Midbrain (tissue), 1 donor: ENCODE data around the gene LRRC45.
A peak's percentile ranks its signal among the peaks of the same experiment; 100 is the strongest.

Source experiments
- DNase-seq: peaks from one replicate; lab custom pipeline; 2025; lab: John Stamatoyannopoulos, UW

Gene LRRC45

GRCh38 chr17:82062076-82062983 is 39.2 kb downstream of the LRRC45 start:
- DNase-seq = no peak

GRCh38 chr17:82062984-82063368 is 39.9 kb downstream of the LRRC45 start:
- no peak for DNase-seq

- no peak for DNase-seq
Observed at GRCh38 chr17:82063424-82064415, 40.6 kb downstream of the LRRC45 start.

- DNase-seq = no peak
Observed at GRCh38 chr17:82064433-82065192, 41.5 kb downstream of the LRRC45 start.

- no peak for DNase-seq
Observed at GRCh38 chr17:82065193-82065637, 42.1 kb downstream of the LRRC45 start.

- DNase-seq = peak; percentile 44
Observed at GRCh38 chr17:82065638-82066303, 42.7 kb downstream of the LRRC45 start, which contains the start of gene DUS1L. Gene DUS1L (minus strand): TSS chr17:82065804. CDS start chr17:82065059, 745 bp downstream.

GRCh38 chr17:82070611-82071010 is 47.5 kb downstream of the LRRC45 start:
- DNase-seq = no peak

GRCh38 chr17:82072827-82073226 is 49.7 kb downstream of the LRRC45 start:
- DNase-seq = no peak

GRCh38 chr17:82073446-82073845 is 50.3 kb downstream of the LRRC45 start:
- no peak for DNase-seq

- no peak for DNase-seq
Observed at GRCh38 chr17:82076018-82076784, 53.1 kb downstream of the LRRC45 start.

GRCh38 chr17:82076785-82077591 is 53.9 kb downstream of the LRRC45 start:
- no peak for DNase-seq

- no peak for DNase-seq
Observed at GRCh38 chr17:82077617-82078358, 54.7 kb downstream of the LRRC45 start.

- no peak for DNase-seq
Observed at GRCh38 chr17:82078433-82078832, 55.3 kb downstream of the LRRC45 start.

GRCh38 chr17:82079001-82079677 is 56.0 kb downstream of the LRRC45 start:
- DNase-seq = no peak

GRCh38 chr17:82080048-82080788 is 57.1 kb downstream of the LRRC45 start:
- DNase-seq = no peak
